Ishikawa (cell line): ENCODE measurements around the gene VANGL2.

Experiments
- CEBPB ChIP-seq: IDR thresholded peaks from 2 replicates; pipeline ENCODE4 v1.6.1; 2012
- CREB1 ChIP-seq: IDR thresholded peaks from 2 replicates; pipeline ENCODE4 v1.6.1; 2012; ENCODE audit warnings: low read depth
- EGR1 ChIP-seq: IDR thresholded peaks from 2 replicates; pipeline ENCODE4 v1.6.1; 2012
- EP300 ChIP-seq: IDR thresholded peaks from 2 replicates; pipeline ENCODE4 v1.6.1; 2012; ENCODE audit warnings: borderline replicate concordance
- FOXM1 ChIP-seq: IDR thresholded peaks from 2 replicates; pipeline ENCODE4 v1.6.1; 2012; ENCODE audit warnings: low read depth, borderline replicate concordance
- NFIC ChIP-seq: IDR thresholded peaks from 2 replicates; pipeline ENCODE4 v1.6.1; 2012
- RAD21 ChIP-seq: IDR thresholded peaks from 2 replicates; pipeline ENCODE4 v1.6.1; 2012; ENCODE audit warnings: low read depth
- REST ChIP-seq: IDR thresholded peaks from 2 replicates; pipeline ENCODE4 v1.6.1; 2012; ENCODE audit warnings: low read depth, mild to moderate bottlenecking
- TAF1 ChIP-seq: IDR thresholded peaks from 2 replicates; pipeline ENCODE4 v1.6.1; 2012; ENCODE audit warnings: low read depth, mild to moderate bottlenecking
- TCF12 ChIP-seq: IDR thresholded peaks from 2 replicates; pipeline ENCODE4 v1.6.1; 2012; ENCODE audit warnings: low read depth
- TEAD4 ChIP-seq: IDR thresholded peaks from 2 replicates; pipeline ENCODE4 v1.6.1; 2012
- USF1 ChIP-seq: IDR thresholded peaks from 2 replicates; pipeline ENCODE4 v1.6.1; 2012
- YY1 ChIP-seq: IDR thresholded peaks from 2 replicates; pipeline ENCODE4 v1.6.1; 2012; ENCODE audit warnings: low read depth
- ZBTB7A ChIP-seq: IDR thresholded peaks from 2 replicates; pipeline ENCODE4 v1.6.1; 2012; ENCODE audit warnings: low read depth
- TF ChIP-seq, protein P1 (sequence below): IDR thresholded peaks from 2 replicates; pipeline ENCODE4 v1.6.1; 2012

Gene VANGL2

GRCh38 chr1:160407839-160408801, 7.8 kb downstream of the VANGL2 start:
- TF ChIP-seq TCF12 (no peak), USF1 (no peak), CREB1 (no peak), REST (no peak), FOXM1 (no peak), NFIC (peak; percentile 79), YY1 (no peak), RAD21 (no peak), EP300 (no peak), TAF1 (no peak), EGR1 (no peak), TEAD4 (peak; percentile 68), CEBPB (no peak), ZBTB7A (peak; percentile 52; the same call in 1 of the 2 replicates)

GRCh38 chr1:160408864-160409263, 8.5 kb downstream of the VANGL2 start:
- TF ChIP-seq RAD21 (no peak), ZBTB7A (no peak), FOXM1 (no peak)

- no peak for TF ChIP-seq TCF12
- no peak for TF ChIP-seq USF1
- no peak for TF ChIP-seq FOXM1
- no peak for TF ChIP-seq YY1
- no peak for TF ChIP-seq RAD21
- TF ChIP-seq TAF1, result no peak
- TF ChIP-seq CREB1, result no peak
- TF ChIP-seq EP300, result no peak
- TF ChIP-seq REST, result no peak
- TF ChIP-seq, protein P1, sequence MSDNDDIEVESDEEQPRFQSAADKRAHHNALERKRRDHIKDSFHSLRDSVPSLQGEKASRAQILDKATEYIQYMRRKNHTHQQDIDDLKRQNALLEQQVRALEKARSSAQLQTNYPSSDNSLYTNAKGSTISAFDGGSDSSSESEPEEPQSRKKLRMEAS, result no peak
- TF ChIP-seq EGR1, result no peak
- TF ChIP-seq NFIC, result no peak
- TF ChIP-seq TEAD4, result no peak
- no peak for TF ChIP-seq CEBPB
Observed at GRCh38 chr1:160409486-160409885, 9.1 kb downstream of the VANGL2 start.

- no peak for TF ChIP-seq TEAD4
- TF ChIP-seq NFIC, result no peak
- TF ChIP-seq, protein P1, result no peak
- no peak for TF ChIP-seq FOXM1
- TF ChIP-seq CEBPB, result no peak
- TF ChIP-seq EP300, result no peak
- TF ChIP-seq EGR1, result no peak
- TF ChIP-seq TCF12, result no peak
- no peak for TF ChIP-seq YY1
- TF ChIP-seq ZBTB7A, result no peak
- no peak for TF ChIP-seq TAF1
- TF ChIP-seq USF1, result no peak
- no peak for TF ChIP-seq CREB1
- TF ChIP-seq REST, result no peak
Observed at GRCh38 chr1:160410406-160411005, 10.1 kb downstream of the VANGL2 start.
